ENCODE results near the gene SLC25A25.

The SLC25A25 gene

GRCh38 chr9:128150594-128151308 is 82.7 kb downstream of the SLC25A25 start:
- DNase-seq: no peak

DNA sequence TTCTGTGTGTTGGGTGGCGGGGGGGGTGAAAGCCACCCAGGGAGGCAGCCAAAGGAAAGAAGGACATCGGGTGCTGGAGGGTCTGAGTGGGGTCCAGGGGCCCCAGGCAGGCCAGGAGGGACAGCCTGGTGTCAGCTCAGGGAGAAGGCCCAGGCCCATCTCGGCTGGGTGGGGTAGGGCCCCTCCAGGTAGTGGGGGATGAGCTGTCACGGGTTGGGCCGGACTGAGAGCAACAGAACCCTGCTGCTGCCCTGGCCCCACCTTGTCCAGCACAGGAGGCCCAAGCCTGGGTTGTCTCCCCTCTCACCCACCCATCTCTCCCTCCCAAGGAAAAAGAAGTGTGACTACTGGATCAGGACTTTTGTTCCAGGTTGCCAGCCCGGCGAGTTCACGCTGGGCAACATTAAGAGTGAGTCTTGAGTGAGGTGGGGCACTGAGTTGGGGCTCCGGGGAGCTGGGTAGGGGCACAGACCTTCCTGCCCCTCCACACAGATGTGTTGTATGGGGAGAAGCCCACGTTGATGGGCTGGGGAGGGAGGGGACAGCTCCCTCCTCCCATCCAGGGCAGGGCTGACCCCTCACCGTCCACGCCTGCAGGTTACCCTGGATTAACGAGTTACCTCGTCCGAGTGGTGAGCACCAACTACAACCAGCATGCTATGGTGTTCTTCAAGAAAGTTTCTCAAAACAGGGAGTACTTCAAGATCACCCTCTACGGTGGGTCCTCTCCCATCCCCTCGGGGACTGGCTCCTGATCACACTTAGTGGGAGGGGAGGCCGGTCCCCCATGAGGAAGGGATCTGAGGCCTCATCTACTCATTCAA is 83.5 kb downstream of the SLC25A25 start:
- DNase-seq: no peak

GRCh38 chr9:128152133-128153059 is 84.4 kb downstream of the SLC25A25 start:
- no peak for DNase-seq

DNA sequence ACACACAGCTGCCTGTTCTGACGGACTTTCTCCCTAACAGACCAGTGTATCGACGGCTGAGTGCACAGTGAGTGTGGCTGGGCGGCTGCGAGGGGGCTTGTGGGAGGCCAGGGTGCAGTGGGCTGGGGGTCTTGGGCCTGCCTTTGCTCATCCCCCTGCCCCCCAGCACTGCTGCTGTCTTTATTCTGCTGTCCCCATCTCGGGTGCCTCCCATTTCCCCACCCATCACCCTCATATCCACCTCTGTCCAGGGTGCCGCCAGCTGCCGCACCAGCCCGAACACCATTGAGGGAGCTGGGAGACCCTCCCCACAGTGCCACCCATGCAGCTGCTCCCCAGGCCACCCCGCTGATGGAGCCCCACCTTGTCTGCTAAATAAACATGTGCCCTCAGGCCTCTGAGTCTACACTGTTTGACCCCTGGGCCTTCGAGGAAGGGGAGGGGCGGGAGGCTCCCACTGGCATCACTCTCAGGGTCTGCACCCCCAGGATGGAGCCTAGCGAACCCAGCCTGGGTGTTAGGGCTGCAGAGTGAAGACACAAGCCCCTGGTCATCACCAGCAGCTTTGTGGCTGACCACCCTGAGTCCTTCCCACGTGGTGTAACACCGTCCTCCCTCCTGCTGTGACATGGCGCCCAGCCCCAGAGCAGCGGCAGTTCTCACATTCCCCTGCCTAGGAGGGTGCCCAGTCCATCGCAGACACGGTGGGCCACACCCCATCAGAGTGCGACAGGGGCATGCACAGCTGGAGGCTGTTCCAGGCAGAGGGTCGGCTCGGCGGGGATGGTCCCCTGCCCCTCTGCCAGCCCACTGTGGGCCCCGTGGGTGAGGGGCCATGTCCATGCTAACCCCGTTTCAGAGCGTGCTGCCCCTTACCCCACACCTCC is 85.3 kb downstream of the SLC25A25 start:
- no peak for DNase-seq

- no peak for DNase-seq
These were observed 86.1 kb downstream of the SLC25A25 start for GRCh38 chr9:128153947-128154695.

- no peak for DNase-seq
These were observed 87.9 kb downstream of the SLC25A25 start for GRCh38 chr9:128155736-128156500.
